Raji (cell line): ENCODE data around the gene MBL2.

ENCODE experiments used
- POLR2A ChIP-seq: IDR thresholded peaks from 2 replicates; pipeline ENCODE4 v1.6.1; 2011; ENCODE audit warnings: low read depth, low read length, control low read depth; ENCODE audit not compliant: insufficient read depth

The MBL2 gene

GRCh38 chr10:52756295-52756694 is 16.3 kb downstream of the MBL2 start:
- no peak for TF ChIP-seq POLR2A

- no peak for TF ChIP-seq POLR2A
Observed at GRCh38 chr10:52755297-52756062, 17.1 kb downstream of the MBL2 start.

GRCh38 chr10:52752801-52753445 is 19.7 kb downstream of the MBL2 start:
- no peak for TF ChIP-seq POLR2A

- no peak for TF ChIP-seq POLR2A
Observed at GRCh38 chr10:52752261-52752660, 20.3 kb downstream of the MBL2 start.

DNA sequence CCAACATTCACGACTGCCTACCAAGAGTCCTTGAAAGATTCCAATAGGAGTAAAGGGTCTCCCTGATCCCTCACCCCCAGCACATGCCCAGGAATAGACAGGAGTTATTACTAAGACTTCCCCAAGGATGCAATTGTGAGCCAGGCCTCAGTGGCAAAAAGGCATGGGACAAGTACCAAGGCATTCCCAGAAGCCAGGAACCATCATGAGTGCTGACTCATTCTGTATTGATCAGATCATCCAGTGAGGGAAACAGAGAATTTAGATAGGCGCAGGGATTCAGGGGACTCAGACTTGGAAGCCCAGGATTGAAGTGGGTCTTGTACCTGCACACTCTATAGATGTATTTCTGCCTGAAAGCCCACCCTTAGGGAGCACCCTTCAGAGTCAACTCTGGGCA is 21.2 kb downstream of the MBL2 start:
- no peak for TF ChIP-seq POLR2A

- TF ChIP-seq POLR2A: no peak
Observed at GRCh38 chr10:52750629-52751028, 22.0 kb downstream of the MBL2 start.

DNA sequence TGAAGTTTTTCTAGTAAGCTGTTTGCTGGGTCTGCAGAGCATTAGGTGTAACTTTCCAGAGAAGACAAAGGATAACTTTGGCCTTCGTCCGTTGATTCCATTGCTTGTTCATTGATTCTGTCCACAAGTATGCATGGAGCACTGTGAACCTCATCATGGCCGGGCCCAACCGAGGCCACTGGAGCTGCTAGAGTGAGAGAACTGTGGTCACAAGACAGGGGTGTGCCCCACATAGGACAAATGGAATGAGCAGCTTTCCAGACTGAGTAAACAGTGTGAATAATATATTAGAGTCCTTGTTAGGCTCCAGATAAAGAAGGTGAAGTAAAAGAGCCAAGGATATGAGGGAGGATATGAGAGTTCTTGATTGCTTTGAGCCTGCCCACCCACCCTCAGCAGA is 24.9 kb downstream of the MBL2 start:
- TF ChIP-seq POLR2A: no peak

GRCh38 chr10:52746169-52746568 is 26.4 kb downstream of the MBL2 start:
- no peak for TF ChIP-seq POLR2A

DNA sequence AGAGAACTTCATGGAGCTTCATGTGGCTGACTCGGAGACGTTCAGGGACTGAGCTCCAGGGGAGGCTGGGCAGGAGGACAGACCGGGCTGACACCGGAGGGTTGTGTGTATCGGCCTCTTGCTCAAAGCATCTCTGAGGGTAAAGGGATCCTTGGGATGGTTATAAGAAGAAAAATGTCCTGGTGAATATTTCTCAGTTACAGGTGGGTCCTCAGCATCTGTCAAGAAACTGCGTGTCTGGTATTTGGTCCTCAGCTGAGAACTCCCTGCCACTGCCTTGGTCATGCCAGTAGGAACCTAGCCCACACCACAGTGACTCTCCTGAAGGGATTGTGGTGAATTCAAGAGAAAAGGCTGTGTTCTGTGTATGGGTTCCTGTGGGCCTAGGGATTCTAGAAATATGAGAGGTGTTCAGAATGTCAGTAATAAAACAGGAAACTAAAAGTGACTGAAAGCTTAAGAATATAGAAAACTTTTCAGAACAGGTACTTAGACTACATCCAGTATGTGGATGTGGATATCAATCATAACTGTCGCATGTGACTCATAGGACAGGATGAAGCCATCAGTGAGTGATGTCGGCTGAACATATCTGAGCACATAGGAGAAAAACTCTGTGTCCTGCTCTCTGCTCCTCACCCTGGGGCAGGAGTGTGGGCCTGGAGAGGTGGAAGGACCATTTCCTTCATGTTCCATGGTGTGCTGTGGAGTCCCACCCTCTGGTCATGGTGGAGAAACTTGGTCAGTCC is 28.4 kb downstream of the MBL2 start:
- TF ChIP-seq POLR2A: no peak

GRCh38 chr10:52742731-52743130 is 29.9 kb downstream of the MBL2 start:
- TF ChIP-seq POLR2A: no peak

DNA sequence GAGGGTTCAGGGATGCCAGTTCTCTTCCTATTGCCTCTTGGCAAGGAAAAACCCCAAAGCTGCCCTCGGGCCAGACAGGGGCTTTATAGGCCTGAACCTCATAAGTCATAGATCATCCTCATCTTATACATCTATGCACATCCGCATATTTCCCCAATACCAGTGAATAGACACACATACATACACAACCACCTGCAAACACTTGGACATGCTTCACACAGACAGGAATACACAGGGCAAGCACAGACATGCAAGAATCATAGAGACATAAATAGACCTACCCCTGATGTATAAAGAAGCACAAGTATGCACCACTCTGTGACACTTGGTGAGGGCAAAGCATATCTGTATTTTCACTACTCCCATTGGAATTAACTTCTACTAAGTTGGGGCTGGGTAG is 30.7 kb downstream of the MBL2 start:
- TF ChIP-seq POLR2A: no peak

- no peak for TF ChIP-seq POLR2A
Observed at GRCh38 chr10:52740913-52741675, 31.5 kb downstream of the MBL2 start.

- no peak for TF ChIP-seq POLR2A
Observed at GRCh38 chr10:52740155-52740549, 32.4 kb downstream of the MBL2 start.

DNA sequence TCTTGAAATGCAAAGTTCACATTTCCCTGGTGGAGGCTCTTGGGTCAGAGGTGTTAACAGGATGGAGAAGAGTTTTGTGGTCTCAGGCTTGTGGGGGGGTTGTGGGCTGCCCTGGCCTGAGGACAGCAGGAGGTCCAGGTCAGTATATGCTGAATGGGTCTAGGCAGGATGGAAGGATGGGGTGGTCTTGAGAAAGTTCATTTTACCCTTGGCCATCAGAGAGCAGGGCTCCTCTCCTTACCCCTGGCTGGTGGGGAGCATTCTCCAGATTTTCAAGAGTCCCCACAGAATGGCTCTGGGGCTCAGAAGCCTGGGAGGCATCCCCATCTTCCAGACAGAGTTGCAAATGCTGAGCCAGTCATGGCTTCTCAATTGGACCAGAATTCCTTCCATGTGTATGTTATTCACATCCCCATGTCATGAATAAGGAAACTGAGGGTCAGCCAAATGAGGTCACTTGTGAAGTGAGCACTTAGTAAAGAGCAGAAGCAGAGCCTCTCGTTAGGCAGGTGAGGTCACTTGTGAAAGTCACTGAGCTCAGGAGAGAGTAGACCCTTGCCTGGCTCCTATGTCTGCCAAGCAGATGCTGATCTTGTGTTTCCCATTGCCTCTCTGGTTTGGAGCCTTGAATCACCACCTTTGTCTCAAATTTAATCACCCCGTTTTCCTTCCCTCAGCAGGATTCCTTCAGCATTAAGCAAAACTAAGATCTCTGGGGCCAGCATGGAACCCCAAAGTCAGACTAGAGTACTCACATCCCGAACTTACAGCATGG is 33.0 kb downstream of the MBL2 start:
- no peak for TF ChIP-seq POLR2A

- TF ChIP-seq POLR2A: no peak
Observed at GRCh38 chr10:52738951-52739350, 33.6 kb downstream of the MBL2 start.
